Skeletal muscle satellite cell (primary cell): Measurements from ENCODE around the gene SMG5.
A peak's percentile ranks its signal among the peaks of the same experiment; 100 is the strongest.

Source experiments
- H3K27me3 ChIP-seq: 2 replicates; pipeline ENCODE4 v1.7.0; 2013; ENCODE audit warnings: low read length; ENCODE audit not compliant: control insufficient read depth, insufficient read depth
- H3K36me3 ChIP-seq: 2 replicates; pipeline ENCODE4 v1.7.0; 2013; ENCODE audit warnings: mild to moderate bottlenecking, control low read depth, low read length; ENCODE audit not compliant: insufficient read depth
- H3K4me1 ChIP-seq: 2 replicates; pipeline ENCODE4 v1.7.0; 2013; ENCODE audit warnings: low read length; ENCODE audit not compliant: control insufficient read depth, insufficient read depth
- H3K4me2 ChIP-seq: 2 replicates; pipeline ENCODE4 v1.7.0; 2013; ENCODE audit warnings: mild to moderate bottlenecking, low read length
- H3K4me3 ChIP-seq: 2 replicates; pipeline ENCODE4 v1.7.0; 2013; ENCODE audit warnings: low read length
- H3K9ac ChIP-seq: 2 replicates; pipeline ENCODE4 v1.7.0; 2013; ENCODE audit warnings: mild to moderate bottlenecking, low read depth, low read length, moderate library complexity
- H3K9me3 ChIP-seq: replicated peaks from 2 replicates; pipeline ENCODE4 v1.7.0; 2013; ENCODE audit warnings: mild to moderate bottlenecking, control low read depth, low read length

The SMG5 gene

DNA sequence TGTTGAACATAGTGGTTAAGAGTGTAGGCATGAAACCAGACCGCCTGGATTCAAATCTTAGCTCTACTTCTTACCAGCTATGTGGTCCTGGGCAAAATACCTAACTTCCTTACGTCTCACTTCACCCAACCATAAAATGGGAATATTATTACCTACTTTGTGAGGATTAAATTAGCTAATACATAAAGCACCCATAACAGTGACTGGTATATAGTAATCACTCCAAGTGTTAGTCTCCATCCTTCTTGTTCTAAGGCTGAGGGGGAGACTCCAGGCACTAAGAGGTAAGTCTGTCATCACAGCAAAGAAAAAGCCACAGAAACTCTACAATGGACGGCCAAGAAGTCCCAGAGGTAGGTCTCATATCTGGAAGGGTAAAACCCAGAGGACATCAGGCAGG, 2.8 kb downstream of the SMG5 start:
- Histone ChIP-seq H3K9me3 (no peaks in the 10 kb centered on the region), H3K4me1 (peaks cover 28% of the 10 kb centered on the region), H3K36me3 (peaks cover 40% of the 10 kb centered on the region), H3K9ac (no peak overlapping the region), H3K4me2 (no peak overlapping the region), H3K27me3 (no peaks in the 10 kb centered on the region), H3K4me3 (no peak overlapping the region)

DNA sequence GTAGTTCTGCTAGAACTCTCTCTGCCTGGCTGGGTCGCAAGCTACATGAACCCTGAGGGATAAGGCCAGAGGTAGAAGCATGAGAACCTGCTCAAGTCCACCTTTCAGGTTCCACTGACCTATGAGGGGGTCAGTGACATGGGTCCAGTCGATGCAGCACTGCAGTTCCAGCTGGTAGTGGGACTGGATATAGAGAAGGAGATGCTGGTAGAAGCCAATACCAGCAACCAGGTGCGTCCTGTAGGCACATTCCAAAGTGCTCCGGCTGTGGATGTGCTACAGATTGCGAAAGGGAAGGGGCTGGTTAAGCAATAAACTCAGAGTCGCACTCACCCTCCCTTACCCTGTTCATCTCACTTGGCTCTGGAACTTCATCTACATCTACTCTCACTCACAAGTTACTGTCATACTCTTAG, 5.7 kb downstream of the SMG5 start:
- H3K27me3 ChIP-seq: no peaks in the 10 kb centered on the region
- H3K36me3 ChIP-seq: peaks cover 66% of the 10 kb centered on the region
- no peak overlapping the region for H3K4me2 ChIP-seq
- no peak overlapping the region for H3K4me3 ChIP-seq
- H3K9me3 ChIP-seq: no peaks in the 10 kb centered on the region
- H3K9ac ChIP-seq: no peak overlapping the region
- peaks cover 13% of the 10 kb centered on the region for H3K4me1 ChIP-seq

DNA sequence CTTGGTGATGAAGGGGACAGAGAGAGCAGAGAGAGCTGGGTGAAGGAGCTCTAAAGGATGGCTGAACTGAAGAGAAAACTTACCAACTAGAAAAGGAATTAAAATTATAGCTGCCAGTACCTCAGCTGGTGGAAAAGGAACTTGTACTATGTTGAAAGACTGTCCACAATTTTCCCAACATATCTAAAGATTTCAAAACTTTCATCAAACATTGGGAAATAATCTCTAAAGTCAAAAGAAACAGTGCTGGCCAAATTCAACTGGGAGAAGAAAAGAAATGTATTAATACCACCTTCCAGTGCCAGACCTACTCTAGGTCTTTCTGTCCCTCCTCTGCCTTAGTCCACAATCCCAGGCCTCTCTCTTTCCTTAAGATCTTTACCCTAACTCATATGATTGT, 6.1 kb downstream of the SMG5 start:
- no peaks in the 10 kb centered on the region for H3K27me3 ChIP-seq
- no peak overlapping the region for H3K4me2 ChIP-seq
- peaks cover 71% of the 10 kb centered on the region for H3K36me3 ChIP-seq
- peaks cover 9% of the 10 kb centered on the region for H3K4me1 ChIP-seq
- H3K9ac ChIP-seq: no peak overlapping the region
- no peaks in the 10 kb centered on the region for H3K9me3 ChIP-seq
- H3K4me3 ChIP-seq: no peak overlapping the region

DNA sequence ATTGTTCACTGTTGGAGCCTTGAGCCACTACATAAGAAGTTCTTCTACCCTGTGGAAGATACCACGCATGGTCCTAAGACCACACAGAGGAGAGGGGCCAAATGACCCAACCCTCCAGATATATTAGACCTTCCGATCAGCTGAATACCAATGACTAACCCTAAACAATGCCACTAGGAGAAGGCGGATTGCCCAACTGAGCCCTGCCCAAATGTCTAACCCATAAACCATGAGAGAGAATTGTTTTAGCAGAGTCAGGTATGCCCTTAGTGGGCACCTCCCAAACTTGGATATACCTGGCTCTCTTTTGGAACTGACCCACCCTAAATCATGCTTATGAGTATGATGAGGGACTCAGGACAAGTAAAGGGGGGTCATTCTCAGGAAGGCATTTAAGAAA, 12.3 kb downstream of the SMG5 start:
- H3K27me3 ChIP-seq: no peaks in the 10 kb centered on the region
- H3K4me3 ChIP-seq: no peak overlapping the region
- H3K4me2 ChIP-seq: no peak overlapping the region
- H3K4me1 ChIP-seq: no peaks in the 10 kb centered on the region
- no peaks in the 10 kb centered on the region for H3K9me3 ChIP-seq
- no peak overlapping the region for H3K9ac ChIP-seq
- H3K36me3 ChIP-seq: peaks cover 74% of the 10 kb centered on the region

DNA sequence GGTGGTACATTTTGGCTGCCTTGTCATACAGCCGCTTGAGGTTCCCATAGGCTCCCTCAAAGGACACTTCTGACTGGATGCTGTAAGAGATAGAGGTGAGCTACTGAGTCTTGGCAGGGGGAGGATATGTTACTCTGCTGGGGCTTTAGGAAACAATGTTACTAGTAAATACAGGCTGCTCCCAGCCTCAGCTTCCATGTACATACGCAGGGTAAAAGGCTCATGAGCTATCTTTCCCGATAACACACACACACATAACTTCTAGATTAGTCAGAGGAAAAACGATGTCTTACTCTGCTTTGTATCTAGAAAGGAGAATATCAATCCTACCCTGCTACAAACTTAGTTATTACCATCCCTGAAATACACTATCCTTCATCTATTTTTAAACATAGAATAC, 14.3 kb downstream of the SMG5 start:
- peaks cover 5% of the 10 kb centered on the region for H3K4me1 ChIP-seq
- H3K36me3 ChIP-seq: peaks cover 68% of the 10 kb centered on the region
- H3K27me3 ChIP-seq: no peaks in the 10 kb centered on the region
- H3K9me3 ChIP-seq: no peaks in the 10 kb centered on the region
- H3K4me3 ChIP-seq: no peak overlapping the region
- no peak overlapping the region for H3K9ac ChIP-seq
- no peak overlapping the region for H3K4me2 ChIP-seq

DNA sequence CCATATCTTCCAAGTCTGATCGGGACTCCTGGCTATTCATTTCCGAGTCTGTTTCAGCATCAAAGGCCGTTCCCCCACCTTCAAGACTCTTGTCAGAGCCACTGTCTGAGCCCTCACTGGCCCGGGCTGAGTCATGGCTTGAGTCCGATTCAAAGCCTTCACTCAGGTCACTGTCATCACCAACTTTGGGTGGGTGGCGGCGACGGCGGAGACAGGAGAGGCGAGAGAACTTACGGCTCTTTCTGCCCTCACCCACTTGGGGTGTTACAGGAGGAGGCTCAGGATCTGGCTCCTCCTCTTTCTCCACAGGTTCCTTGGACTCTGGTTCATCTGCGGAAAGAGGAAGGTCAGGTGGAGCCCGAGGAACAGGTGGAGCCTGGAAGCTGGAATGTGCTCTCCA, 16.6 kb downstream of the SMG5 start:
- Histone ChIP-seq H3K4me3 (no peak overlapping the region), H3K9ac (no peak overlapping the region), H3K9me3 (no peaks in the 10 kb centered on the region), H3K36me3 (peaks cover 60% of the 10 kb centered on the region), H3K4me2 (no peak overlapping the region), H3K4me1 (peaks cover 15% of the 10 kb centered on the region), H3K27me3 (no peaks in the 10 kb centered on the region)

DNA sequence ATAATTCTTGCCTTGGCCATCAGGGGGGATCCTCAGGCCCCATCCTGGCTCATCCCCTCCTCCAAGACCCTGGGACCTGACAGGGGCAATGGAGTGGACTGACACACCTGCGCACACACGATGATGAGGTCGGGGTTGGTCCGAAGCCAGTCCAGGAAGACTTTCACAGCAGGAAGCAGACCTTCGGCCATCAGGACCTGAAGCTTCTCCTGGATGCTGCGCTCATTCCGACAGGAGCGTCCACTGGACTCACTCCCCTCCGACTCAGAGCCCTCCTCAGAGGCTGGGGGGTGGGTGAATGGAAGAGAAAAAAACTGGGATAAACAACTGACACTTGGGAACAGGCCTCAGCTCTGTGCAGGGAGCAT, 19.4 kb downstream of the SMG5 start:
- peaks cover 77% of the 10 kb centered on the region for H3K36me3 ChIP-seq

DNA sequence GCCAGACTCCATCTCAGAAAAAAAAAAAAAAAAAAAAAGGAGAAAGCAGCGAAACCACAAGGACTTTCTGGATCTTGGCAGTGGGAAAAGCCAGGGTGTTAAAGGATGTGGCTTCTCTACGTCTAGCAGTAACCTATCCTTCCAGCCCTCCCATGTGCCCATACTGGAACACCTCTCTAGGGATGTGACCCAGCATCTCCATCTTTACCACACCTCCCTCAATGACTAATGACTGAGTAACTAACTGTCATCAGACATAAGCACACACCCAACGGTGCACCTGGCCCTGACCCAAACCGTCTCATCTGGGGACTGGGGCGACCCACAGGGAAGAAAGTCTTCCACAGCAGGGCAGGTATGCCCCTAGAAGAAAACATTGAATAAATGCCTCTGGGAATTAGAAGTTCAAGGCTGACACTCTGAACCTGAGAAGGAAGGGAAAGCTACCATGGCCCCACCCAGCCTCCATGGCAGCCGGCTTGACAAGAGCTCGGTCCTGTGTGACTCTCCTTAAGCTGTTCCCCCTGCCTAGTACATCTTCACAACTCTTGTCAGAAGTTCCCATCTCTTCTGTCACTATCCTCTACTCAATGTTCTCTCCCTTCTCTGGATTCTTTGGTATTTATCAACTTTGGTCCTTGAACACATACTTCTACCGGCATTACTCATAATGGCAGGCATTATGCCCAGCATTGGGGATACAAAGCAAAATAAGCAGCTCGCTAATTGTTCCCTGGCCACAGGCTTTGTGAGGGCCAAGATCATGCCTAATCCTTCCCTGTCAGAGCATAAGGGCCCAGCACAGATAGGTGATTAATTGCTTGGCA, 20.0 kb downstream of the SMG5 start:
- Histone ChIP-seq H3K4me3 (no peak overlapping the region), H3K36me3 (peaks cover 77% of the 10 kb centered on the region), H3K9ac (no peak overlapping the region), H3K9me3 (no peaks in the 10 kb centered on the region), H3K4me2 (peak overlapping the region; percentile 61), H3K27me3 (no peaks in the 10 kb centered on the region), H3K4me1 (peaks cover 15% of the 10 kb centered on the region)

More for the DNA sequence above, 19.4 kb downstream of the SMG5 start:
- no peaks in the 10 kb centered on the region for H3K27me3 ChIP-seq
- H3K4me1 ChIP-seq: peaks cover 15% of the 10 kb centered on the region
- no peak overlapping the region for H3K4me3 ChIP-seq
- H3K4me2 ChIP-seq: peak overlapping the region; percentile 23
- no peaks in the 10 kb centered on the region for H3K9me3 ChIP-seq
- H3K9ac ChIP-seq: no peak overlapping the region

DNA sequence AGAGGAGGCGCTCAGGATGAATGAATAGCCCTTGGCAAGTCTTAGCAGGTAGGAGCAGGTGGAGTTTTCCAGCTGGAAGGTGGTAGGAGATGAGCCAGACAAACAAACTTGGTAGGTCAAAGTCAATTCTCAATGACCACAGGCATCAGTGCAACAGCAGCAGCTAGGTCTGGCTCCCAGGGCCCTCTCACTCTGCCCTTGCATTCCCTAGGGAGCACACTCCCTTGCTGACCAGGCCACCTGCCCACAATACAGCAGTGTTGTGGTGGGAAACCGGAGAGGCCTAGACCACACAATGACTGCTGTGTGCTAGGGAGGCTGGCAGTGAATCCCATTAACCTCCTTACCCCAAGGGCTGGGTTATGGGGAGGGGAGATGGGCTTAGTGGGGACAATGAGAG, 21.7 kb downstream of the SMG5 start:
- Histone ChIP-seq H3K4me1 (peaks cover 15% of the 10 kb centered on the region), H3K4me3 (no peak overlapping the region), H3K9ac (no peak overlapping the region), H3K4me2 (no peak overlapping the region), H3K36me3 (peaks cover 75% of the 10 kb centered on the region), H3K9me3 (no peaks in the 10 kb centered on the region), H3K27me3 (no peaks in the 10 kb centered on the region)

DNA sequence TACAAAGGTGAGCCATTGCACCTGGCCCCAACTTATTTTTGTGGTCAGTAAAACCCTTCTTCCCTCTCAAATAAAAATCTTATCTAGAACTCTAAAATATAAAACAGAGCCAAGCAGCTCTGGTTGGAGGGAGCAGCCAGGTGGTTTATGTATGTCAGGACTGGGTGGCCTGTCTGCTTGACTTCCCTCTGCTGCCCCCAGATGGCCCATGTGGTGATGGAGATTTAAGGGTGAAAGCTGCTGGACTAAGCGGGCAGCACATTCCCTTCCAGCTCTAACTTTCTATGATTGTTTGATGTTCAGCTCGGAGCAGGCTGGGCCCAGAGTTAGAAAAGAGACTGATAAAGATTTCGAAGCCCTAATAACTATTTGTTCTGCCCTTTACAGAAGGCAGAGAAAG, 22.8 kb downstream of the SMG5 start:
- H3K36me3 ChIP-seq: peaks cover 69% of the 10 kb centered on the region
- no peak overlapping the region for H3K9ac ChIP-seq
- no peak overlapping the region for H3K4me2 ChIP-seq
- peaks cover 15% of the 10 kb centered on the region for H3K4me1 ChIP-seq
- H3K27me3 ChIP-seq: no peaks in the 10 kb centered on the region
- H3K9me3 ChIP-seq: no peaks in the 10 kb centered on the region
- no peak overlapping the region for H3K4me3 ChIP-seq

DNA sequence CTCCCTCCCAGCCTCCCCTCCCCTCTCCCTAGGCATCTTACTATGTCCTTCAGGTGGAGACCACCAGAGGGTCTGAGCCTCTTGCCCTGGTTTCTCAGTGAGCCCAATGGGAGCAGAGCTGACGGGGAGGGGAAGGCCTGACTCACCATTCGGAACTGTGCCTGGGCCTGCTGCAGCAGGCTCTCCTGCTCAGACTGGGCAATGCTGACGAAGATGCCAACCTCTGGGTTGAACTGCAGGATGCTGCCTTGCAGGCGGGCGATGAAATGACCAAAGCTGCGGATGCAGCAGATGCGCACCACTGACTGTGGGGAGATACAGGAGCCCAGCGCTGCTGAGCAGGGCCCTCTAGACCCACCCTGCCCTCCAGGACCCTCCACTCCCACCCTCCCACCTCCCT, 23.8 kb downstream of the SMG5 start:
- peaks cover 69% of the 10 kb centered on the region for H3K36me3 ChIP-seq

DNA sequence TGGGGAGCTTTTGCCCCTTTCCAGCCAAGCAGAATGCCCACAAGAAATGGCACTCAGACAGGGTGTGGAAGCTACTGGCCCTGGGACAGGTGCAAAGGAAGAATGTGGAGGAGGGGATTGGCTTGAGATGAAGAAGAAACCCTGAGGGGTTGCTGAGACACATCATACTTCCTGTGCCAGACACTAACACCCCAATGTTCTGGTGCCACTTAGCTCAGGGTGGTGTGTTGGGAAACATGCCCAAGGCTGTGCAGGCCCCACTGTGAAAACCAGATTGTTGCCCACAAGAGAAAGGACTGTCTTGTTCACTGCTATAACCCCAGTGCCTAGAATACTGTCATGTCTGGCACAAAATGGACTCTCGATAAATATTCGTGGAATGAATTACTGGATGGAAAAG, 24.9 kb downstream of the SMG5 start:
- Histone ChIP-seq H3K9me3 (no peaks in the 10 kb centered on the region), H3K27me3 (no peaks in the 10 kb centered on the region), H3K9ac (no peak overlapping the region), H3K4me2 (no peak overlapping the region), H3K4me3 (no peak overlapping the region), H3K4me1 (peaks cover 4% of the 10 kb centered on the region), H3K36me3 (peaks cover 72% of the 10 kb centered on the region)

More for the DNA sequence above, 23.8 kb downstream of the SMG5 start:
- peaks cover 15% of the 10 kb centered on the region for H3K4me1 ChIP-seq
- H3K27me3 ChIP-seq: no peaks in the 10 kb centered on the region
- H3K4me3 ChIP-seq: no peak overlapping the region
- no peak overlapping the region for H3K9ac ChIP-seq
- H3K9me3 ChIP-seq: no peaks in the 10 kb centered on the region
- H3K4me2 ChIP-seq: no peak overlapping the region
